Measurements from ENCODE around the gene C1QTNF6. TPM values are rescaled to one million over a fixed set of nuclear protein-coding genes. Genes with fewer than 3 reads are reported as not detected.

The C1QTNF6 gene
- total RNA-seq, 1 donor from 2014 or later = 8.2 TPM

DNA sequence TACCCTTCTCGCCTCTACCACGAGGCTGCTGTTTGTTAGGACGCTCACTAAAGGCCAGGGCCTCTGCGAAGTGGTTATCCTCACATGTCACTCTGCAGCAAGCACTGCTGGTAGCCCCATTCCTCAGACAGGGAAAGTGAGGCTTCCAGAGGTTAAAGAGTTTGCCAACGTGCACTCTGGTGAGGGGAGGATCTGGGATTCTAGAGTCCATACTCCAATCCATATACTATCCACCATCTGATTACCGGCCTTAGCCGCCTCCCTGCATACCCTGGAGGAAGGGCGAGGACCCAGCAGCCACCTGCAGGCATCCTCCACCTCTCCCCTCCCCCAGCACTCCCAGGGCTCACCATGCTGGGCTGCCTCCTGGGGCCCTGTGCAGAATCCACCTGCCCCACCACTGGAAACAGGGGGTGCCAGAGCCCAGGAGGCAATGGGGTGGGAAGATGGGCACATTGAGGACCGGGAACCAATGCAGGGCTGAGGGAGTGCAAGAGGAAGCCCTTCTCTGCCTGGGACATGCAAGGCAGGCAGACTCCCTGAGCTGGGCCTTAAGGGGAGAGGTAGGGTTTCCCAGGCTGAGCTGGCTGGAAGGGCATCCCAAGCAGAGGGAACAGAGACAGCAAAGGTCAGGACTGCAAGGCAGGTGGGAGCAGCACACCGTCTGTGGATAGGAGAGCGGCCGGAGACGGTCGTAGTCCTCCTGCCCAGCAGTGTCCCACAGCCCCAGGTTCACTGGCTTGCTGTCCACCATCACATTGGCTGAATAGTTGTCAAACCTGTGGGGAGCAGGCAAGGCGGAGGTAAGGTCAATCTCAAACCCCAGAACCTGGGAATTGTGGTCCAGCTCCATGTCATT is 44.3 kb upstream of the C1QTNF6 start:
- H3K4me1 Mint-ChIP-seq = peaks cover 97% of the 10 kb centered on the region
- no peaks in the 10 kb centered on the region for H3K27me3 Mint-ChIP-seq
- ATAC-seq (ENCODE audit: low read depth) (no peak), DNase-seq (peak; percentile 14)
- intact Hi-C loops (cut with micrococcal nuclease) = no loop called here
- H3K36me3 Mint-ChIP-seq (ENCODE audit: low read depth) = peaks cover 82% of the 10 kb centered on the region
- CTCF ChIA-PET = interaction anchor here (4.5 to 4.7 kb wide), 2 partner anchors 10 to 27 kb away, joined by 46 to 56 read pairs; partner anchors contain the start of gene RAC2
- peak overlapping the region; percentile 99 for H3K27ac Mint-ChIP-seq
- TF ChIP-seq, protein P1, sequence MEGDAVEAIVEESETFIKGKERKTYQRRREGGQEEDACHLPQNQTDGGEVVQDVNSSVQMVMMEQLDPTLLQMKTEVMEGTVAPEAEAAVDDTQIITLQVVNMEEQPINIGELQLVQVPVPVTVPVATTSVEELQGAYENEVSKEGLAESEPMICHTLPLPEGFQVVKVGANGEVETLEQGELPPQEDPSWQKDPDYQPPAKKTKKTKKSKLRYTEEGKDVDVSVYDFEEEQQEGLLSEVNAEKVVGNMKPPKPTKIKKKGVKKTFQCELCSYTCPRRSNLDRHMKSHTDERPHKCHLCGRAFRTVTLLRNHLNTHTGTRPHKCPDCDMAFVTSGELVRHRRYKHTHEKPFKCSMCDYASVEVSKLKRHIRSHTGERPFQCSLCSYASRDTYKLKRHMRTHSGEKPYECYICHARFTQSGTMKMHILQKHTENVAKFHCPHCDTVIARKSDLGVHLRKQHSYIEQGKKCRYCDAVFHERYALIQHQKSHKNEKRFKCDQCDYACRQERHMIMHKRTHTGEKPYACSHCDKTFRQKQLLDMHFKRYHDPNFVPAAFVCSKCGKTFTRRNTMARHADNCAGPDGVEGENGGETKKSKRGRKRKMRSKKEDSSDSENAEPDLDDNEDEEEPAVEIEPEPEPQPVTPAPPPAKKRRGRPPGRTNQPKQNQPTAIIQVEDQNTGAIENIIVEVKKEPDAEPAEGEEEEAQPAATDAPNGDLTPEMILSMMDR (IDR thresholded peaks at IDR 0.05) = no peak
- POLR2A ChIA-PET = interaction anchor here (7.5 kb wide), 1 partner anchor 9 kb away, joined by 301 read pairs; the partner anchor contains the start of gene RAC2
- H3K9me3 Mint-ChIP-seq = no peaks in the 10 kb centered on the region
- H3K4me3 Mint-ChIP-seq = no peak overlapping the region

DNA sequence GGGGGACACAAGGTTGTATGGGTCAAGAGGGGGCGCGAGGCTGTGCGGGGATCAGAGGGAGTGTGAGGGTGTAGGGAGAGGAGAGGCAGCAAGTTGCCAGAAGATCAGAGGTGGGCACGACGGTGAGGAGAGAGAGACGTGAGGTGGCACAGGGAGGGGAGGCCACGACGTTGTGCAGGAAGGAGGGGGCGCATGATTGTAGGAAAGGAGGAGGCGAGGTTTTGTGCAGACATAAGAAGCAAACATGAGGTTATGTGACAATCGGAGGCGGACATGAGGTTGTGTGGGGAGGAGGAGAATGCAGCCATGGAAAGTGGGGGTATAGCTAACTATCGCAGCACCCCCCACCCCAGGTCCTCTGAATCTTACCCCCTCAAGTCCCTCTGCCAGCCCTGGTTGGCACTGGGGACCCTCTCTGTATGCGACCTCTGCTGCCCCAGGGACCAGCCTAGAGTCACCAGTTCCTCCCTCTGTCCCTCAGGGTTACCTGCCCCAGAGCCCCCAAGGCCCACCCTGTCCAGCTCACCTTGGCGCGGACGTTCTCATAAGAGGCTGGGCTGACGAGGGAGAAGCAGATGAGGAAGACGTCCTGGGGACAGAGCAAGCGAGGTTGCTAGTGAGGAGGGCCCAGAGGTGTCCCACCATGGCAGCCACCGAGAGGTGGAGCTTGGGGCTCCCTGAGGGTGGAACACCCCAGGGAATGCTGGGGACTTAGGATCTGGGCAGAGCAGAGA is 43.5 kb upstream of the C1QTNF6 start:
- Mint-ChIP-seq H3K4me1 (peaks cover 91% of the 10 kb centered on the region), H3K9me3 (no peaks in the 10 kb centered on the region), H3K4me3 (peak overlapping the region; percentile 24), H3K27ac (peak overlapping the region; percentile 99), H3K27me3 (no peaks in the 10 kb centered on the region), H3K36me3 (ENCODE audit: low read depth) (peaks cover 76% of the 10 kb centered on the region)
- ATAC-seq (ENCODE audit: low read depth) (no peak), DNase-seq (peak; percentile 18)
- POLR2A ChIA-PET = interaction anchor here (0.6 to 7.5 kb wide), 6 partner anchors 9 to 335 kb away, joined by 3 to 301 read pairs (median 12); partner anchors contain the start of gene RAC2
- CTCF ChIA-PET = interaction anchor here (3.3 to 4.7 kb wide), 3 partner anchors 11 to 32 kb away, joined by 17 to 56 read pairs (median 46); partner anchors contain the start of gene RAC2
- intact Hi-C loops (cut with micrococcal nuclease) = no loop called here
- TF ChIP-seq, protein P1 (IDR thresholded peaks at IDR 0.05) = no peak

DNA sequence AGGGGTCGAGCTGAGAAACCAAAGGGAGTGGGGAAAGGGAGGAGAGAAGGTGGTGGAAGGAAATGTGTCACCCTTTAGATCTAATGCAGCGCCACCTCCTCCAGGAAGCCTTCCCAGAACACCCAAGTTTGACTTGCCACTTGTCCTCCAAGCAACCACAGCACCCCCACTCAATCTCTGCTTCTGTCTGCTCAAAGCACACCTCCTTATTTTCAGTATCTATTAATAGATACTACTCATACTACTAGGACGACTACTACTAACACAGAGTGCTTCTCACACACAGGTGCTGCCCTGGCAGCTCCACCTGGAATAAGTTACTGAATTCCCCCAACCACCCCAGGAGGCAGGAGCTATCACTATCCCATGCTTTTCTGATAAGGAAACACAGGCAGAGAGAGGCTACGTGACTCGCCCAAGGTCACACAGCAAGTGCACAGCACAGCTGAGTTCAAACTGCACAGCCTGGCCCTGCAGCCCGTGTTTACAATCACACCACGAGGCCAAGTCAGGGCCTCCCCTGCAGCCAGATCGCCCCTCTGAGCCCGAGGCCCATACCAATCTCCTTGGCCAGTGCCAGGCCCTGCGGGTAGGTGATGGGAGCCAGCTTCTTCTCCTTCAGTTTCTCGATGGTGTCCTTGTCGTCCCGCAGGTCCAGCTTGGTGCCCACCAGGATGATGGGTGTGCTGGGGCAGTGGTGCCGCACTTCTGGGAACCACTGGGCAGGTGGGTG is 42.8 kb upstream of the C1QTNF6 start:
- Mint-ChIP-seq H3K4me3 (peak overlapping the region; percentile 69), H3K27me3 (no peaks in the 10 kb centered on the region), H3K27ac (peak overlapping the region; percentile 99), H3K4me1 (peaks cover 91% of the 10 kb centered on the region), H3K9me3 (no peaks in the 10 kb centered on the region), H3K36me3 (ENCODE audit: low read depth) (peaks cover 76% of the 10 kb centered on the region)
- peak; percentile 10 for ATAC-seq (ENCODE audit: low read depth)
- CTCF ChIA-PET = interaction anchor here (0.9 to 4.7 kb wide), 4 partner anchors 12 to 36 kb away, joined by 3 to 56 read pairs (median 32); partner anchors contain the start of gene RAC2
- TF ChIP-seq, protein P1 (IDR thresholded peaks at IDR 0.05) = no peak
- POLR2A ChIA-PET = interaction anchor here (0.6 to 7.5 kb wide), 14 partner anchors 8 to 428 kb away, joined by 3 to 301 read pairs (median 8); partner anchors contain the start of genes MFNG, PDXP and RAC2
- intact Hi-C loops (cut with micrococcal nuclease) = loop anchor here (1.0 kb wide), 3 partner anchors 11 to 29 kb away; no protein-coding TSS in a partner anchor
- DNase-seq = no peak

DNA sequence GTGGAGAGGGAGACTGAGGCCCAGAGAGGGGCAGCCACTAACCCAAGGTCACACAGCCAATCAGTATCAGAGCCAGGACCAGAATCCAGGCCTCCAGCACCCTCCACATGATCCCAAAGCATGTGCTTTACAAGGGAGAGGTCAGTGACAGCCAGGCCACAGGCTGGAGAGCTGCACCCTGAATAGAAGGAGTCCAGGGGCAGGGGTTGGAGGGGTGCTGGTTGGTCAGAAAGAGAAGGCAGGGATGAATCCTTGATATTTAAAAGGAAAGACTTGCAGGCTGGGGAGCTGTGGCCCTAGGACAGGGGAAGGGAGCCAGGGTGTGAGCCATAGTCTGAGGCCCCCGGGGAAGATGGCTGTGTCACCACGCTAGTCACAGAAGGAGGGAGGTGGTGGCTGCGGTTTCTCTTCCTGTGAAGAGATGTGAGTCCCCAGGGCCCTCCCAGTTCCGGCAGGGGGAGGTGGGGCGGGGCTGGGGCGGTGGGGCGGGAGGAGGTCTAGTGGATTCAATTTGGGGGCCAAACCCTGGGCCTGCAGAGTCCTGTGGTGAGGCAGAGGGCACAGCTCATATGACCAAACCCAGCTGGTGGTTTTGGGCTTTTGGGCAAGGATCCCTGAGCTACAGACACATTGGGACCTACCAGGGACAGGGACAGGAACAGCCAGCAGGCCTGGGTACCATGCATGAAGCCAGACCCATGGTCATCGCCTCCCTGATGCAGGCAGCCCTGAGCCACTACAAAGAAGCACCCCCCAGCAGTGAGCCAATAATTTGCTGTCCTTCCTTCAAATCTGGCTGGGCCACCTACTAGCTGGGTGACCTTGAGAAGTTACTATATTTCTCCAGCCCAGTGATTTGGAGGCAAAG is 42.0 kb upstream of the C1QTNF6 start:
- CTCF ChIA-PET = interaction anchor here (0.9 to 4.7 kb wide), 6 partner anchors 11 to 37 kb away, joined by 3 to 56 read pairs (median 11); partner anchors contain the start of gene RAC2
- TF ChIP-seq, protein P1 (IDR thresholded peaks at IDR 0.05) = no peak
- intact Hi-C loops (cut with micrococcal nuclease) = loop anchor here (1.0 kb wide), 3 partner anchors 11 to 30 kb away; no protein-coding TSS in a partner anchor
- H3K9me3 Mint-ChIP-seq = no peaks in the 10 kb centered on the region
- no peaks in the 10 kb centered on the region for H3K27me3 Mint-ChIP-seq
- ATAC-seq (ENCODE audit: low read depth) (peak; percentile 82), DNase-seq (peak; percentile 70)
- H3K4me1 Mint-ChIP-seq = peaks cover 91% of the 10 kb centered on the region
- POLR2A ChIA-PET = interaction anchor here (0.6 to 7.5 kb wide), 16 partner anchors 7 to 428 kb away, joined by 3 to 301 read pairs (median 4); partner anchors contain the start of genes MFNG, PDXP and RAC2
- H3K27ac Mint-ChIP-seq = peak overlapping the region; percentile 99
- peaks cover 78% of the 10 kb centered on the region for H3K36me3 Mint-ChIP-seq (ENCODE audit: low read depth)
- peak overlapping the region; percentile 72 for H3K4me3 Mint-ChIP-seq
